Measurements from ENCODE around the gene INPP4B.

- TF ChIP-seq CTCF (IDR thresholded peaks at IDR 0.05) (no peak), EP300 (IDR thresholded peaks at IDR 0.05) (no peak), POLR2A (IDR thresholded peaks at IDR 0.05) (no peak)
Observed at GRCh38 chr4:142065086-142065647, 780.9 kb downstream of the INPP4B start.

Measured in ovary (tissue), 3 donors.